HG02798 (cell line): ENCODE measurements around the gene TRAIP.

Experiments used
- ATAC-seq: cut with Tn5 transposase; IDR thresholded peaks from one replicate; pipeline ENCODE4 v1.9.1; 2021; ENCODE audit warnings: mild to moderate bottlenecking; ENCODE audit not compliant: unreplicated experiment, poor library complexity

TRAIP gene

GRCh38 chr3:49877716-49878115, 21.4 kb upstream of the TRAIP start:
- ATAC-seq, result no peak

DNA sequence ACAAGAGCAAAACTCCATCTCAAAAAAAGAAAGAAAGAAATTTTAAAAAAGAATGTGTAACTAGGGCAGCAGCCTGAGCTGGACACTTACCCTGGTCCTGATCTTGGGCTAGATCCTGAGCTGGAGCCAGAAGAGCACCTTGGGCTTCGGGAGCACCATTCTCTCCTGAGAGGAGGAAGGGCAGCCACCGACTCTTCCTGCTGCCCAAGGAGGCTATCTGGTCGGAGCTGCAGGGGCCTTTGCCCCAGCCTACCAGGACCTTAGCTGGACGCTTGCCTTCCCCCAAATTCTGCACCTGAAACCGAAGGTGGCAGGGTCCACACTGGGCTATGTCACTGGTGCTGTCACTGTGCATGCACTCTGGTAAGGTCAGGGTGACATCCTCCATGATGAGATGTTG, 20.2 kb upstream of the TRAIP start:
- no peak for ATAC-seq

- ATAC-seq, result no peak
Measured at GRCh38 chr3:49873623-49874022, 17.3 kb upstream of the TRAIP start.

- ATAC-seq, result no peak
Measured at GRCh38 chr3:49872801-49873281, 16.5 kb upstream of the TRAIP start.

GRCh38 chr3:49871531-49872153, 15.3 kb upstream of the TRAIP start:
- no peak for ATAC-seq

DNA sequence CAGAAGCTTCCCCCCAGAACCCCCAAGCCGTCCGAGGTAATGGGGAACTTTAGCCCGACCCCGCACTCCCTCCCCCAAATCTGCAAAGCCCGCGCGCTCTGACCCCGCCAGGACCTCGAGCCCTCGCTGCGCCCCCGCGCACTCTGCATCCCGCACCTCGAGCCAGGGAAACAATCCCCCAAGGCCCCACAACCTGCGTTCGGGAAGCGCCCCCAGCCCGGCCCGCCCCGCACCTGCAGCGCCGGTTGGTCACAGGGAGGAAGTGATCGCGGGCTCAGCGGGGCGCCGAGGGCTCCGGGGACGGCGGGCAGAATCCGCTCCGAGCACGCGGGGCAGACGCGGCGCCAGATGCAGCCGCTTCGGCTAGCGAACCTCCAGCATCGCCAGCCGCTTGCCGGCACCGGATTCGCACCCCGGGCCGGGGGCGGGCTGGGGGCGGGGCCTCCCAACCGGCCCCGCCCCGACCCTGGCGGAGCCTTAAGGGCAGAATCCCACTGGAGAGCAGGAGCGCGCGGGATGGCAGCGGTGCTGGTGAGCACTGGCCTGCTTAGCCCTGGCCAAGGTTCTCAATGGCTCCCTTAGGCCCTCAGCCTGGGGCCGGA, 13.3 kb upstream of the TRAIP start, which contains the start of gene CAMKV:
Gene CAMKV (minus strand): TSS at position 382 of the 602 bp plus-strand sequence. CDS start 7,518 bp downstream, outside the sequence.
- ATAC-seq, result no peak

- ATAC-seq, result no peak
Measured at GRCh38 chr3:49868862-49869466, 12.6 kb upstream of the TRAIP start.

- no peak for ATAC-seq
Measured at GRCh38 chr3:49867871-49868321, 11.5 kb upstream of the TRAIP start.

- no peak for ATAC-seq
Measured at GRCh38 chr3:49867400-49867799, 11.0 kb upstream of the TRAIP start.

DNA sequence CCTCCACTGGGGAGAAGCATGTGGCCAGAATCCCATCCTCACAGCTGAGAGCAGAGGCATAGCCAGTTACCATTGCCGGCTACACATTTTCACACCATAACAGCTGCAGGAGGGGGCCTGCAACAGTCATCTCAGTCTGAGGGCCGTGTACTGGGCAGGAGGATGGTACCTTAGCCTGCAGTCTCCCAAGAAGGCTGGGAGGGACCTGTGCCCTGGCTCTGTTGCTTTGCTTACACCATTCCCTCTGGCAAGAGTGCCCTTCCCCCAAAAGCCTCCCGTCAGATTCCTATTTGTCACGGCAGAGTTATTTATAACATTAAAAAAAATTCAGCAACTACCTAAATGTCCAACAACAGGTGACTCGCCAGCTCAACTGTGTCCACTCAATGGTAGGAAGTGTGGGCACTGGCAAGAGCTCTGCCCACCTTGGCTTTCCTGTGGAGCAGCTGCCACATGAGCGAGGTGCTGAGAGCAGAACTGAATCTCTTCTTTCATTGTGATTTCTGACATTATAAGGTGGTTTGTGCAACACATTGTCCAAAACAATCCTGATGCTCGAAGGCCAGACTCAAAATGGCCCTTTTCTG, 8.9 kb upstream of the TRAIP start:
- no peak for ATAC-seq

DNA sequence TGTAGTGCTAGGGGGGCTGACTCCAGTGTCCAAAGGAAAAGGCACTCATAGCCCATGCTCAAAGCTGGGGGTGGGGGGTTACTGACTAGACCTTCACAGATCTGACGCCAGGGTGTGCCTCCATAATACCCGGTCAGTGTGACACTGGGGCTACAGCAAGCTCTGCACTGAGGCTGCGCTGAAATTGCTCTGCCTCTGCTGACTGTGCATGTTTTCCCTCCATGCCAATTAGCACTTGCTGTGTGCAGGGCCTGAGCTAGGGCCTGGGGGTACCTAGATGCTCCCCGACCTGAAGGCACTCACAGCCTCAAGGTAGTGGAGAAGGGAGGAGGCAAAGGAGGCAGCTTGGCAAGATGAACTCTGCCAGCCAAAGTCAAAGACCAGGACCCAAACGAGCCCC, 8.1 kb upstream of the TRAIP start:
- ATAC-seq, result no peak

GRCh38 chr3:49859576-49860305, 3.4 kb upstream of the TRAIP start:
- ATAC-seq, result no peak

DNA sequence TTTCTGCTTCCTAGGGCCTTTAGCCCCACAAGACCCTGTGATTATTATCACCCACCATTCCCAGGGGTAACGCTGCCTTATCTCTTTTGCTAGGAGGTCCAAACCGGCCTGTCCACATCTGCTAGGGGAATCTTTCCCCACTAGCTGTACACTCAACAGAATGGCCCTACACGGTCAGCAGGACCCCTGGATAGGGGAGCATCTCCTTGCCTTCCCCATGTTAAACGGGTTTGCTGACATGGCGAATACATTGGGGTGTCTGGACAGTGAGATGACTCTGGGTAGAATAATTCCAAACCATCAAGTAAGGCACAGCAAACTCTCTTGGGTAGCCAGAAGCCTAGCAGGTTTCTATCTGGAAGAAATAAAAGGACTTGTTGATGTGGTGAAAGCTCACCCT, 702 bp downstream of the TRAIP start:
- no peak for ATAC-seq

DNA sequence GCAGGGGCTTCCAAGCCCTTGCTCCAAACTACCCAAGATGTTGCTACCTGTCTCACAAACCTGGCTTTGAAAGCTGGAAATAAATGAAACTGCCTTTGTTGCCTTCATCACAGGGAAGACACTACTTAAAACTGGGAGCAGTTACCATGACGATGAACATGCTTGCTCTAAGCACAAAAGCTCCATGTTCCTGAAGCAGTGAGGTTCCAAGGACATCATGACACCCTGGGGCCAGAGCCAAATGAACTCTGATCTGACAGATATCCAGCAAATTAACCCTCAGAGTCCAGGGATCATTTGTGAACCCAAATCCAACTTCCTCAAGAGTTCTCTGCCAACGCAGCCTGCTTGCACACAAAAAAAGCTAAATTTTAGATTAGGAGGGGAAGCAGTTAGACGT, 10.7 kb downstream of the TRAIP start:
- ATAC-seq, result no peak

- ATAC-seq, result no peak
Measured at GRCh38 chr3:49844464-49845183, 11.7 kb downstream of the TRAIP start.

DNA sequence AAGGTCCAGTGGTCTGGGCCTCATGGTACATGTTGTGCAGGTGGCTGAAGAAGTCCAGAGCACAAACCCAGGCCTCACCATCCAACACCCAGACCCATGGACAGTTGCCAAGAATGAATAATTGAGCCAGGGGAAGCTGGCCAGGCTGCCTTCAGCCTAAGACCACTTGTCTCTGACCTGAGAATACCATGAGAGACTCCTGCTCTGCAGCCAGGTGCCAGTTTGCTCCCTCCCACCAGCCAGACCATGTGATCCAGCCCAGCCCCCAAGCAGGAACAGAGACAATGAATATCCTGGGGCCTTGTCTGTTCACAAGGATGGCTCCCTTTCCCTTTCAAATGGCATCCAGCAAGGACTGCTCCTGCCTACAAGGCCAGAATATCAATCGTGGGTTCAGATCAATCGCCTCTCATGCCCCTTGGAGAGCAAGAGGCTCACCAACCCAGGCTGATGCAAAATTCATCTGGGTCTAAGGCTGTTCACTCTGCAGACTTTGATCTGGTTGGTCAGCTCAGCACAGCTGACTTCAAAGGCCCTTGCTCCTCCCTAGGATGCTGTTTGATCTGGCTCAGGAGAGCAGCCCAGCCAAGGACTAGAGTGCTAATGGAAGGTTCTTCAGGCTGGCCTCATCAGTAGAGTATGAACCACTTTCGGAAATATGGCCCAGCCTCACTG, 13.4 kb downstream of the TRAIP start:
- ATAC-seq, result no peak

DNA sequence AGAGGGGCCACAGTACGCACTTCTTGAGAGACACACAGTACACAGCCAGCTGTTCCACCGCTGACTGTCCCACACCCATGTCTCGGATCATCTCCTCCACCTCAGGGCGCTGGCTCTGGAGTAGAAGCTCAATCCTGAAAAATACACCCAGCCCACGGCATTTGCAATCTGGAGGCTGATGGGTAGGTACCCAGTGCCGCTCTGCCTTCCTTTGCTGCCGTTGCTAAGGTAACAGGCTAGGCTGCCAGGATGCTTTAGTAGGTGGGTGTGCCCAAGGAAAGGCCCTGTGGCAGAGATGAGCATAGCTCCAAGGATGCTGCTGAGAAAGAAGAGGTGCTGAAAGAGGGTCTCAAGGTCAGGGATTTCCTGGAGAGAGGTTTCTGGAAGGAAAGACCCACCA, 14.6 kb downstream of the TRAIP start:
- no peak for ATAC-seq

GRCh38 chr3:49841126-49841696, 15.2 kb downstream of the TRAIP start:
- no peak for ATAC-seq

GRCh38 chr3:49840388-49840787, 16.0 kb downstream of the TRAIP start:
- no peak for ATAC-seq
